ENCODE results near the gene SETD3. TPM values are rescaled to one million over a fixed set of nuclear protein-coding genes. Genes with fewer than 3 reads are reported as not detected.

SETD3 gene
- total RNA-seq, 4 donors from 2014 or later: 61.9 to 120 (median 68.8) TPM

- no peak overlapping the region for H3K4me3 ChIP-seq
- no peak overlapping the region for H3K27ac ChIP-seq
- H3K4me1 ChIP-seq: no peaks in the 10 kb centered on the region
- peaks cover 0 to 82% (median 0%) of the 10 kb centered on the region in 3 donors for H3K36me3 ChIP-seq
- TF ChIP-seq CTCF (IDR thresholded peaks at IDR 0.05) (no peak), POLR2A (IDR thresholded peaks at IDR 0.05) (no peak)
- DNase-seq: no peak
- H3K27me3 ChIP-seq: no peaks in the 10 kb centered on the region
- H3K9me3 ChIP-seq: no peaks in the 10 kb centered on the region
These were observed 30.4 kb downstream of the SETD3 start for GRCh38 chr14:99450266-99450665.

DNA sequence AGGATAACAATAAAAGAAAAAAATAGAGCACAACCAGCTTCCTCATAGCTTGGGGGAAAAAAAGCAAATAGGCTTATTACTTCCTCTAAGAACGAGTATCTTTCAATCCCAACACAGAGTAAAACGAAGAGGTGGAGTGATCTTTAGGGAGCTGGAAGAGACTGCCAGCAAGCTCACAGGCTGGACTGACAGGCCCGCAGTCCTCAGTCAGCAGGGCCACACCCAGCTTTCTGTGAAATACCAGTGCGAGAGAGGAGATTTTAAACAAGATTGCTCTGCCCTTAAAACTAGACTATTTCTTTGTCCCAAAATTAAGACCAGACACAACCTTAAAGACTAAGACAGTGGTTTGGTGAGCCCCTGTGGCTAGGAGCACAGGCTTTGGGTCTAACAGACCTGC is 32.9 kb downstream of the SETD3 start:
- Histone ChIP-seq H3K9me3 (no peaks in the 10 kb centered on the region), H3K4me3 (no peak overlapping the region), H3K27me3 (no peaks in the 10 kb centered on the region), H3K4me1 (no peaks in the 10 kb centered on the region), H3K27ac (no peak overlapping the region), H3K36me3 (peaks cover 0 to 76% (median 0%) of the 10 kb centered on the region in 3 donors)
- TF ChIP-seq POLR2A (IDR thresholded peaks at IDR 0.05) (no peak), CTCF (IDR thresholded peaks at IDR 0.05) (no peak)
- no peak for DNase-seq

DNA sequence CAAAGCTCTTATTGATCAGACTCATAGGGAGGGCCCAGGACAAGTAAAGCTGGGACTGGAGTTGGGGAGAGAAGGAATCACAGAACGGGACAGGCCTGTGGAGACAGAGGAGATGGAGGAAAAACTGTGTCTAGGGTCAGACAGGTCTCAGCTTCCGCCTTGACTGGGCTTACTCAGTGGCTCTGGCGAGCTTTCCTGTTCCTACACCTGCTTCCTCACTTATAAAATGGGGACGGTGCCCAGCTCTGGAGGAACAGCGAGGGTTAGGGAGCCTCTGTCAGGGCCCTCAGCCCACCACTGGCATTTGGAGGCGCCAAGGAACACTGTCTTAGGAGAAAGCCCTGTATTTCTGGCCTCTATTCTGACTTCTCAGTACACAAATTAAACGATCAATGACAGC is 34.7 kb downstream of the SETD3 start:
- no peak overlapping the region for H3K27ac ChIP-seq
- peaks cover 0 to 75% (median 0%) of the 10 kb centered on the region in 3 donors for H3K36me3 ChIP-seq

GRCh38 chr14:99441918-99442317 is 38.7 kb downstream of the SETD3 start:
- H3K4me3 ChIP-seq: no peak overlapping the region
- DNase-seq: no peak
- TF ChIP-seq POLR2A (IDR thresholded peaks at IDR 0.05): no peak
- no peak for TF ChIP-seq CTCF (IDR thresholded peaks at IDR 0.05)
- H3K4me1 ChIP-seq: no peaks in the 10 kb centered on the region
- H3K27me3 ChIP-seq: no peaks in the 10 kb centered on the region
- H3K36me3 ChIP-seq: peaks cover 0 to 55% (median 0%) of the 10 kb centered on the region in 3 donors
- H3K9me3 ChIP-seq: no peaks in the 10 kb centered on the region
- H3K27ac ChIP-seq: no peak overlapping the region

More for the DNA sequence above, 34.7 kb downstream of the SETD3 start:
- H3K4me3 ChIP-seq: no peak overlapping the region
- no peaks in the 10 kb centered on the region for H3K4me1 ChIP-seq
- H3K27me3 ChIP-seq: no peaks in the 10 kb centered on the region
- no peak for DNase-seq
- TF ChIP-seq POLR2A (IDR thresholded peaks at IDR 0.05) (no peak), CTCF (IDR thresholded peaks at IDR 0.05) (no peak)
- no peaks in the 10 kb centered on the region for H3K9me3 ChIP-seq

GRCh38 chr14:99441157-99441870 is 39.3 kb downstream of the SETD3 start:
- H3K36me3 ChIP-seq: peaks cover 0 to 54% (median 0%) of the 10 kb centered on the region in 3 donors
- no peak overlapping the region for H3K27ac ChIP-seq
- DNase-seq: no peak
- TF ChIP-seq CTCF (IDR thresholded peaks at IDR 0.05): no peak
- H3K4me3 ChIP-seq: no peak overlapping the region
- H3K9me3 ChIP-seq: no peaks in the 10 kb centered on the region
- H3K27me3 ChIP-seq: no peaks in the 10 kb centered on the region
- no peaks in the 10 kb centered on the region for H3K4me1 ChIP-seq
